PC-9 (cell line): ENCODE data around the gene GPR78. TPM values are rescaled to one million over a fixed set of nuclear protein-coding genes. Genes with fewer than 3 reads are reported as not detected.

Source experiments
- BruUV-seq: library from RNA; stranded (reverse); fragments of 400-500 nt; replicated peaks from 2 replicates; lab custom pipeline; 2021; lab: Mats Ljungman, UMichigan
- CTCF ChIA-PET: fragments of 300-600 bp; sonication (Branson Sonifier 250); formaldehyde crosslinking; loops from one replicate; lab custom pipeline; 2022; ENCODE audit warnings: antibody characterized with exemption; lab: Charles Lee
- POLR2A ChIA-PET: fragments of 300-600 bp; sonication (Branson Sonifier 250); formaldehyde crosslinking; loops from one replicate; lab custom pipeline; 2022; ENCODE audit warnings: antibody characterized with exemption; ENCODE audit not compliant: unreplicated experiment; lab: Charles Lee
- DNase-seq, 2 experiments: peaks; one replicate each; pipeline versions ENCODE4 v3.0.0 to v3.0.0-alpha.2; 2015 to 2022; ENCODE audit warnings: mixed read lengths in 1 of 2
- H2AFZ ChIP-seq: fragments of 200-600 bp; sonication (generic); 2 replicates; pipeline ENCODE4 v1.8.1; 2017; ENCODE audit warnings: antibody characterized with exemption
- H3F3A ChIP-seq: fragments of 200-600 bp; sonication (generic); 2 replicates; pipeline ENCODE4 v1.8.1; 2017; ENCODE audit warnings: antibody characterized with exemption, mild to moderate bottlenecking, low read depth; ENCODE audit not compliant: insufficient read depth
- H3K27ac ChIP-seq: fragments of 200-600 bp; sonication (generic); 2 replicates; pipeline ENCODE4 v1.6.1; 2016; ENCODE audit warnings: mixed run types
- H3K27me3 ChIP-seq: fragments of 200-600 bp; sonication (generic); 2 replicates; pipeline ENCODE4 v1.6.1; 2016; ENCODE audit warnings: low read depth, mixed run types; ENCODE audit not compliant: insufficient read depth
- H3K36me3 ChIP-seq: fragments of 200-600 bp; sonication (generic); 2 replicates; pipeline ENCODE4 v1.6.1; 2016; ENCODE audit warnings: low read depth, mixed run types
- H3K4me1 ChIP-seq: fragments of 200-600 bp; sonication (generic); replicated peaks from 2 replicates; pipeline ENCODE4 v1.6.1; 2016; ENCODE audit warnings: mixed run types; ENCODE audit not compliant: insufficient read depth
- H3K4me2 ChIP-seq: fragments of 200-600 bp; sonication (generic); 2 replicates; pipeline ENCODE4 v1.6.1; 2017; ENCODE audit warnings: mixed run types
- H3K4me3 ChIP-seq: fragments of 200-600 bp; sonication (generic); 2 replicates; pipeline ENCODE4 v1.6.1; 2016; ENCODE audit warnings: mixed run types
- H3K79me2 ChIP-seq: fragments of 200-600 bp; sonication (generic); 2 replicates; pipeline ENCODE4 v1.6.1; 2017; ENCODE audit warnings: low read depth, mixed run types
- H3K9me2 ChIP-seq: fragments of 200-600 bp; sonication (generic); 2 replicates; pipeline ENCODE4 v1.8.1; 2017; ENCODE audit warnings: mild to moderate bottlenecking; ENCODE audit not compliant: insufficient read depth
- H3K9me3 ChIP-seq: fragments of 200-600 bp; sonication (generic); 2 replicates; pipeline ENCODE4 v1.8.1; 2016; ENCODE audit warnings: low read depth; ENCODE audit not compliant: insufficient read depth
- H4K20me1 ChIP-seq: fragments of 200-600 bp; sonication (generic); 2 replicates; pipeline ENCODE4 v1.8.1; 2017; ENCODE audit not compliant: insufficient read depth
- EZH2 ChIP-seq: fragments of 200-600 bp; sonication (generic); IDR thresholded peaks from 2 replicates; pipeline ENCODE4 v1.8.0; 2017; ENCODE audit warnings: antibody characterized with exemption, low read depth
- intact Hi-C: fragments of 100-400 bp; cut with micrococcal nuclease; formaldehyde crosslinking; loops from one replicate; pipeline ENCODE4 v1.10.0; 2022; ENCODE audit not compliant: unreplicated experiment
- total RNA-seq: library from RNA; stranded (reverse); gene quantifications from 2 replicates; pipeline ENCODE4 v1.2.3, GENCODE V29; 2021
- TF ChIP-seq, protein P1 (sequence below): fragments of 200-600 bp; sonication (generic); conservative IDR thresholded peaks from 2 replicates; pipeline ENCODE4 v1.6.1; 2017; ENCODE audit warnings: mixed run types, antibody characterized with exemption, mild to moderate bottlenecking, moderate library complexity

Gene GPR78
- total RNA-seq, 1 experiment from 2014 or later = 56.6 TPM

DNA sequence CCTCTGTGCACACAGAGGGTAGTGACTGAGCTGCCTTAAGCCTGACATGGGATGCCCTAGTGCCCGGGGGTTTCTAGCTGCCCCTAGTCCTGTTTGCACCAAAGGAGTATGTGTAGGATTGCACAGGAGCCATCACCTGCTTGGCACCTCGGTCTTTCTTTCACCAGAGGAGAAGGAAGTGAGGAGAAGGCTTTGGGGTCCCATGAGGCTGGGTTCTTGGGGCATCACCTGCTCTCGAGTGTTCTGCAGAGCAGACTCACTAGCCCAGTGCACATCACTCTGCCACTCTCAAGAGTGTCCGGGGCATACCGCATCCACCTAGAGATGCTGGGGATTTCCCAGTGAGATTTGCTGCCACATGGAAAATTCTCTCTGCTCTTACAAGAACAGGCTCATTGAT, 40.5 kb upstream of the GPR78 start:
- Histone ChIP-seq H3K27ac (peak overlapping the region; percentile 86), H3K4me1 (peaks cover 62% of the 10 kb centered on the region), H3K27me3 (no peaks in the 10 kb centered on the region), H3K36me3 (no peaks in the 10 kb centered on the region), H3F3A (peaks cover 30% of the 10 kb centered on the region), H3K4me2 (peak overlapping the region; percentile 60), H3K9me3 (no peaks in the 10 kb centered on the region), H2AFZ (no peak overlapping the region), H3K4me3 (no peak overlapping the region), H3K79me2 (no peaks in the 10 kb centered on the region), H4K20me1 (no peaks in the 10 kb centered on the region), H3K9me2 (no peaks in the 10 kb centered on the region)
- intact Hi-C loops = loop anchor here (2.0 to 5.0 kb wide), 2 partner anchors 55 to 112 kb away; no protein-coding TSS in a partner anchor
- no peak for DNase-seq
- CTCF ChIA-PET = interaction anchor here (1.0 to 1.4 kb wide), 2 partner anchors 8 to 16 kb away, joined by 3 to 6 read pairs; no protein-coding TSS in a partner anchor
- TF ChIP-seq EZH2 = no peak
- TF ChIP-seq, protein P1, sequence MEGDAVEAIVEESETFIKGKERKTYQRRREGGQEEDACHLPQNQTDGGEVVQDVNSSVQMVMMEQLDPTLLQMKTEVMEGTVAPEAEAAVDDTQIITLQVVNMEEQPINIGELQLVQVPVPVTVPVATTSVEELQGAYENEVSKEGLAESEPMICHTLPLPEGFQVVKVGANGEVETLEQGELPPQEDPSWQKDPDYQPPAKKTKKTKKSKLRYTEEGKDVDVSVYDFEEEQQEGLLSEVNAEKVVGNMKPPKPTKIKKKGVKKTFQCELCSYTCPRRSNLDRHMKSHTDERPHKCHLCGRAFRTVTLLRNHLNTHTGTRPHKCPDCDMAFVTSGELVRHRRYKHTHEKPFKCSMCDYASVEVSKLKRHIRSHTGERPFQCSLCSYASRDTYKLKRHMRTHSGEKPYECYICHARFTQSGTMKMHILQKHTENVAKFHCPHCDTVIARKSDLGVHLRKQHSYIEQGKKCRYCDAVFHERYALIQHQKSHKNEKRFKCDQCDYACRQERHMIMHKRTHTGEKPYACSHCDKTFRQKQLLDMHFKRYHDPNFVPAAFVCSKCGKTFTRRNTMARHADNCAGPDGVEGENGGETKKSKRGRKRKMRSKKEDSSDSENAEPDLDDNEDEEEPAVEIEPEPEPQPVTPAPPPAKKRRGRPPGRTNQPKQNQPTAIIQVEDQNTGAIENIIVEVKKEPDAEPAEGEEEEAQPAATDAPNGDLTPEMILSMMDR = no peak
- TSS peak; percentile 58 for BruUV-seq
- POLR2A ChIA-PET = interaction anchor here (0.6 kb wide), 1 partner anchor 18 kb away, joined by 3 read pairs; no protein-coding TSS in a partner anchor

DNA sequence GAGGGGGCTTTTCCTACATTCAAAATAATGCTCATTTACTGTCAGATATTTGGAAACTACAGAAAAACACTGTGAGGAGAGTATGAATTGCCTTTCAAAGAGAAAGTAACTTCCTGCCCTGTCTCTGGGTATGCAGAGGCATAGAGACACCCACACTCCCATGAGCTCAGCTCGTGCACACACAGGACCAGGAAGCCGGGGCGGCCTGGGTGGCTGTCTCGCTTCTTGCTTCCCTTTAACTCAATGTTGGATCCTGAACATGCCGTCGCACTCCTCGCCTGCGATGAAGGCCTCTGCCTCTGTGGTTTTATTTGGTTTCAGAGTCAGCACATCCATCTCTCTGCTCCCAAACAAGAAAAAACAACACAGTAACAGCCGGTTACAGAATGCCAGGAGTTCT, 40.1 kb upstream of the GPR78 start:
- Histone ChIP-seq H3F3A (peaks cover 26% of the 10 kb centered on the region), H3K36me3 (no peaks in the 10 kb centered on the region), H4K20me1 (no peaks in the 10 kb centered on the region), H3K9me2 (no peaks in the 10 kb centered on the region), H3K27me3 (no peaks in the 10 kb centered on the region), H2AFZ (no peak overlapping the region), H3K27ac (peak overlapping the region; percentile 86), H3K79me2 (no peaks in the 10 kb centered on the region), H3K4me2 (peak overlapping the region; percentile 60; the same call in 1 of the 2 replicates), H3K9me3 (no peaks in the 10 kb centered on the region), H3K4me1 (peaks cover 58% of the 10 kb centered on the region), H3K4me3 (no peak overlapping the region)
- no peak for TF ChIP-seq EZH2
- TF ChIP-seq, protein P1 = no peak
- CTCF ChIA-PET = interaction anchor here (1.0 kb wide), 1 partner anchor 16 kb away, joined by 6 read pairs; no protein-coding TSS in a partner anchor
- no peak for DNase-seq
- POLR2A ChIA-PET = no interaction called here
- intact Hi-C loops = no loop called here
- BruUV-seq = no TSS peak

DNA sequence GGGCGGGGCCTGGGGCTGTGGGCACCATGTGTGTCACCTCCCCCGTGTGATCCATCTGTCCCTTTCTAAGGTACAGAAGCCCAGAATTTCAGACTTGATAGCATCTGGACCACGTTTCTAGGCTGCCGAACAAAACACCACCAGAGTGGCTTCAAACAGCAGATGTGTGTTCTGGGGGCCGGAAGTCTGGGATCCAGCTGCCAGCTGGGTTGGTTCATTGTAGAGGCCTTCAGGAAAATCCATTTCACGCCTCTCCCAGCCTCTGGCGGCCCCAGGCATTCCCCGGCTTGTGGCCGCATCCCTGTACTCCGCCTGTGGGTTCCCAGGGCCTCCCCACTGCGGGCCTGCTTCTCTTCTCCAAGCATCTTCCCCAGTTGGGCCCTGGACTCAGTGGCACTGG, 39.6 kb upstream of the GPR78 start:
- no TSS peak for BruUV-seq
- H4K20me1 ChIP-seq = no peaks in the 10 kb centered on the region
- H2AFZ ChIP-seq = no peak overlapping the region
- no peaks in the 10 kb centered on the region for H3K79me2 ChIP-seq
- H3K27me3 ChIP-seq = no peaks in the 10 kb centered on the region
- H3K4me3 ChIP-seq = no peak overlapping the region
- H3K36me3 ChIP-seq = no peaks in the 10 kb centered on the region
- DNase-seq = no peak
- intact Hi-C loops = no loop called here
- peak overlapping the region; percentile 86; the same call in 1 of the 2 replicates for H3K27ac ChIP-seq
- POLR2A ChIA-PET = no interaction called here
- TF ChIP-seq, protein P1 = no peak
- TF ChIP-seq EZH2 = no peak
- CTCF ChIA-PET = no interaction called here
- peaks cover 21% of the 10 kb centered on the region for H3F3A ChIP-seq
- no peaks in the 10 kb centered on the region for H3K9me3 ChIP-seq
- peaks cover 53% of the 10 kb centered on the region for H3K4me1 ChIP-seq
- no peaks in the 10 kb centered on the region for H3K9me2 ChIP-seq
- H3K4me2 ChIP-seq = 0 out of 2 replicates have a peak overlapping the region, but pooled peaks have one; percentile 60
